ENCODE measurements around the gene HNRNPA1.
"Not testable (repeated sequence)": the region's sequence is repeated elsewhere in the genome, so short reads cannot be mapped to it uniquely, and the experiment has no call there.

HNRNPA1 gene

DNA sequence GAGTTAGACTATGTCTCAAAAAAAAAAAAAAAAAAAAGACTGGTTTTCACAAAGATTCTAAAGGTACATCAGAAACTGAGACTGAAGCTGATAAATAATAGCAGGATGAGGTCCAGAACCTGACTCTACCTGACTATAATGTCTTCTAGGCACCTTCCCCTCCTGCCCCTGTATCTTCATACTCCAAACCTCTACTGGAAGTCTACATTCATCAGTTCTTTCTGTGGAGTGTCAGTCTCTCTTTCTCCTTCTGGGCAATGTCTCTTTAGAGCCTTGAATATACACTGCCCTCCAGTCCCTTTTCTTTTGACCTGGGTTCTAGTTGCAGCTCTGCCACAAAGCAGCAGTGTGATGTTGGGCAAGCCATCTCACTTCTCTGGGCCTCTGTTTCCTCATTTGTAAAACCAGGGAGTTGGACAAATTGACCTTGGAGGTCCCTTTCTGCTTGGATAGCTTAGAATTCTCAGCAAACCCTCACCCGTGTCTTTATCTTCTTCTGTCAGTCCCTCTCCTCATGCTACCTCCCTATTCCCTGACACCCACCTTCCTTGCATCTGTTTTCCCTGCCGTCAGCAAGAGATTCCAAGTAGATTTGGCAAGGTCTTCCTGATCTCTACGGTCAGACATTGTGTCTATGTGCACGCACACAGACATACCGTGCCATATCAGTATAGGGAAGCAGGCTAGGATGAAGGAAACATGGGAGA, 16.0 kb downstream of the HNRNPA1 start:
- DNase-seq (ENCODE audit: extremely low read depth in 1 of 2, low read depth in 1 of 2): no peak

GRCh38 chr12:54298904-54299303, 18.4 kb downstream of the HNRNPA1 start:
- no peak for DNase-seq (ENCODE audit: extremely low read depth in 1 of 2, low read depth in 1 of 2)

GRCh38 chr12:54299515-54300224, 19.1 kb downstream of the HNRNPA1 start:
- DNase-seq (ENCODE audit: extremely low read depth in 1 of 2, low read depth in 1 of 2): no peak

- no peak for DNase-seq (ENCODE audit: extremely low read depth in 1 of 2, low read depth in 1 of 2)
These were observed 19.8 kb downstream of the HNRNPA1 start for GRCh38 chr12:54300225-54300731.

DNA sequence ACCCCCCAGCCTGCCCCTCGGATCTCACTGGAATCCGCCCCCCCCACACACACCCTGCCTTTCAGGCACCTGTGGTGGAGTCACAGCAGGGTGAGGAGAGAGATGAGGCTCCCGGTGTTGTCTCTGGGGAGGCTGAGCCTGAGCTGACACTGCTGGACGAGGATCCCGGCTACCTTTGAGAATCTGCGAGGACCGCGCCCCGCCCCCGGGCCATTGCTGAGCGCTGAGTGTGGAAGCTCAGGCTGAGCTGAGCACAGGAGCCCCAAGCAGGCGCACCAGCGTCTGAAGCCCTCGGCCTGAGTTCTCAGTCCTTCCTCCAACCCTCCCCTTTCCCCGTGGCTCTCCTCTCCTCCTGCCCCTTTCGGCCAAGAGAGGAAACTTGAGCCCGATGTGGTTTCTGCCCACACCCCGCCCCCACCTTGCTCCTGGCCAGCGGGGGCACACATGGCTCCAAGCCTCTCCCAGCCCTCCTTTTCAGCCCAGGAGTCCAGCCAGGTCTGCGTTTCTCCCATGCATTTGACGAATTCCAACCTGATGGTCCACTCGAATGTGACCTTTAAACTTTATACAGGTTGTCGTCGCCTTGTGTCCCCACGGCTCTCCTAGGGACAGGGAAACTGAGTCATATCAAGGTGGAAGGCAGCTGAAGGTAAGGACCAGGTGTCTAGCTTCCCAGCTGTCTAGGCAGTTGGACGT, 20.4 kb downstream of the HNRNPA1 start, which contains the start of gene NFE2:
Gene NFE2 (minus strand): TSS at position 284 of the 696 bp plus-strand sequence. CDS start 5,767 bp downstream, outside the sequence.
- DNase-seq (ENCODE audit: extremely low read depth in 1 of 2, low read depth in 1 of 2): no peak

- no peak for DNase-seq (ENCODE audit: extremely low read depth in 1 of 2, low read depth in 1 of 2)
These were observed 21.0 kb downstream of the HNRNPA1 start for GRCh38 chr12:54301428-54302048.

- no peak for DNase-seq (ENCODE audit: extremely low read depth in 1 of 2, low read depth in 1 of 2)
These were observed 23.1 kb downstream of the HNRNPA1 start for GRCh38 chr12:54303640-54304039.

GRCh38 chr12:54304187-54304810, 23.8 kb downstream of the HNRNPA1 start:
- DNase-seq (ENCODE audit: extremely low read depth in 1 of 2, low read depth in 1 of 2): no peak

DNA sequence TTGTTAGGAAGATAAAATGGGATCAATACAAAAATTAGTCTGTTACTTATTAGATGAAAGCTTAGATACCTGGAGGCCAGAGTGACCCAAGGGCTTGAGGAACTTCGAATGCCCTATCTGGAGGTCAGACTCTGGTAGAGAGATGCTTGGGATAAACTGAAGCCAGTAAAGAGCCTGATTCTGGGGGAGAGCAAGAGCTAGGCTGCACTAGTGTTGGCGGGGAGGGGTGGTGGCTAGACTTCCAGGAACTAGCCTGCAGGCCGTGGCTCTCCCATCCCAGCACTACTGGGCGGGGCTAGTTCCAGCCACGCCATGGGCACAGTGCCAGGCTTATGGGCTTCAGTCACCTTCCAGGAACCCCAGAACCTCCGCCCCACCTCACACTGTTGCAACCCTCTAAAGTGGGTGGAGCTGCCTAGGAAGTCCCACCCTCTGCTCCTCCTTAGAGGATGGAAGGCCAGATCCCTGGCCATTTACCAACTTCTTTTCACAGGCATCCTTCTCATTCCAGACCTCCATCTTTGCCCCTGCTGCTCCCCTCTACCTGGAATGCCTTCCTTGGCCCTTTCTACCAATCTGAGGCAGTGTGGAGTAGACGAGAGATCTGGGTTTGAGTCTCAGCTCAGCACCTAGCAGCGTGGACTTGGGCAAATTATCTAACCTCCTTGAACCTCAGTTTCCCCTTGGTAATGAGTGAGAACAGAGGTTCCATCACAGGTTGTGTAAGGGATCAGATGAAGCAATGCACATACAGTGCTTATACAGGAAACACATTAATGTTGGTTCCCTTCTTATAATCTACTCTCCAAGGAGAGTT, 26.6 kb downstream of the HNRNPA1 start:
- DNase-seq (ENCODE audit: extremely low read depth in 1 of 2, low read depth in 1 of 2): no peak

- DNase-seq (ENCODE audit: extremely low read depth in 1 of 2, low read depth in 1 of 2): no peak
These were observed 30.5 kb downstream of the HNRNPA1 start for GRCh38 chr12:54311051-54311450.

GRCh38 chr12:54312309-54312708, 31.8 kb downstream of the HNRNPA1 start:
- not testable (repeated sequence) for DNase-seq (ENCODE audit: extremely low read depth in 1 of 2, low read depth in 1 of 2)

DNA sequence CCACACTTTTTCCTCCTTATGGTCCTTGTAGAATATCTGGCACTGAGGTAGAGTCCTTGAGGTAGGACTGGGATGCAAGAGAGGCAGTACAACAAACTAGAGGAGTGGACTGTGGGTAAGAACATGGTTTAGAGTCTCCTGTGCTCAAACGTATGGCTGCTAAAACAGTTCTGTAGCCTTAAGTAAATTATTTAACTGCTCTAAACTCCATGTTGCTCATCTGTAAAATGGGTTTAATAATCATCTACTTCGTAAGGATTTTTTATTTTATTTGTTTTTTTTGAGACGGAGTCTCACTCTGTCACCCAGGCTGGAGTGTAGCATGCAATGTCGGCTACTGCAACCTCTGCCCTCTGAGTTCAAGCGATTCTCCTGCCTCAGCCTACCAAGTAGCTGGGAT, 40.8 kb downstream of the HNRNPA1 start:
- no peak for DNase-seq (ENCODE audit: extremely low read depth in 1 of 2, low read depth in 1 of 2)

GRCh38 chr12:54324617-54325441, 44.3 kb downstream of the HNRNPA1 start, which contains the start of gene COPZ1:
Gene COPZ1, plus strand, starts transcription at chr12:54325131. Its CDS starts 33 bp downstream, at chr12:54325164.
- peak; percentile 83 to 89 for DNase-seq (ENCODE audit: extremely low read depth in 1 of 2, low read depth in 1 of 2)

DNA sequence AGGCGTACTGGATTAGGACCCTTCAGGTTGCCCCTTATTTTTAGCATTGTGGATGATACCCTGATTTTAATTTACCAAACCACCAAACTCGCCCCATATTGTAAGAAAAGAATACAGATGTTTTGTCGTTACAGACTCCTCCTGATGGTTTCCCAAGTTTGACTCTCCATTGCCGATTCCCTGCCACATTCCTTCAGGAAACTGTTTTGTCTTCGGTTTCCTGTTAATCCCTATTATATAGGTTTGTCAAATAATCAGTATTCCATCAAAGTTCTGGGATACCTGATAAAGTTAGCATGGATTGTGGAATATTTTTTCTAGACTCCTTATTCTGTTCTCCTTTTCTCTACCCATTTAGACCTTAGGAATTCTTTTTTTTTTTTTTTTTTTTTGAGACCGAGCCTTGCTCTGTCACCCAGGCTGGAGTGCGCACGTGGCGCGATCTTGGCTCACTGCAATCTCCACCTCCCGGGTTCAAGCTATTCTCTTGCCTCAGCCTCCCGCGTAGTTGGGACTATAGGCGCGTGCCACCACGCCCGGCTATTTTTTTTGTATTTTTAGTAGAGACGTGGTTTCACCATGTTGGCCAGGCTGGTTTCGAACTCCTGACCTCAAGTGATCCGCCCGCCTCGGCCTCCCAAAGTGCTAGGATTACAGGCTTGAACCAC, 45.0 kb downstream of the HNRNPA1 start:
- DNase-seq (ENCODE audit: extremely low read depth in 1 of 2, low read depth in 1 of 2): not testable (repeated sequence)

DNA sequence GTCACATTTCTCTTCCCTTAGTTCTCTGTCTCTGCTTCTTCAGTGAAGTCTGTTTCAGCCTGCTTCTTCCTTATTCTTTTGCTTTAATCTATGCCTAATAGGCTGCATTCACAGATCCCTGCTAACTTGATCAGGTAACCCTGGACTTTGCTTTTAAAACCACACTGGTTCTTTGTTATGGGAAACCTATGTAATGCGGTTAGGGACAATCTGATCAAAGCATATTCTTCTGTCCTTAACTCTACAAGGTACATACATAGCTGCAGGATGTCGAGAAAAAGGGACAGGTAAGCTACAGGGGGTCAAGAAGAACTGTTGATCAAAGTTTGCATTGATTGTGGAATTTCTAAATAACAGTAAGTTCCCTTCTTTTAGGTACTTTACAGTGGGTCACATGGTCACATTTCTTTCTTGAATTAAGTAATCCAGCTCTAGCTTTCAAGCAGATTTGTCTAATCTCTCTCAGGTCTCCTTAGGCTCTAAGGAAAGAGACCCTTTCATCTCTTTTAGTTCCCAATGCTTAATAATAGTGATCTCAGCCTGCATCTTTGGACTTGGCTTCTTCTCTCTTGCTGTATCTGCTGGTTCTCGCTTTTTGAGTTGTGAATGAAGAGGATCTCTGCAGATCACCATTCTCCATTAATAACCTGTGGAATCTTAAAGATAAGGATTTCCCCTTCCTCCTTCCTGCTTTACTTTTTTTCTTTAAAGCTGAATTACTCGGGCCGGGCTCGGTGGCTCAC, 48.2 kb downstream of the HNRNPA1 start:
- no peak for DNase-seq (ENCODE audit: extremely low read depth in 1 of 2, low read depth in 1 of 2)

GRCh38 chr12:54329759-54330158, 49.2 kb downstream of the HNRNPA1 start:
- DNase-seq (ENCODE audit: extremely low read depth in 1 of 2, low read depth in 1 of 2): no peak

DNA sequence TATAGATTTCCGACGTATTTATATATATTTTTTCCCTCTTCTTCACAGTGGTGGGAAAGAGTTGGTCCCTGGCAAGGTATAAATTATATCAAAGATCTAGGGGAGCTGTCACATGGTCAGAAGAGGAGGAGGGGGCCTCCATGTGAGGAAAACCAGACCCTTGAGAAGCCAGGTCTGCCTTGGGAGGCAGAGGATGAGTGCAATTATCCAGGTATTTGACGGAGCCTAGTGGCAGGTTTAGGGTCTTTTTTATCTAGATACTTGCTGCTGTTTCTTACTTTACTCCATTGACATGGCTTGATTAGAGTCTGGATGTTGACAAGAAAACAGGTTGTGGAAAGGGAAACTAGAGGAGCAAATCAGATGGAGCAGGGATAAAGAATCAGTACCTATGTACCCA, 49.9 kb downstream of the HNRNPA1 start:
- DNase-seq (ENCODE audit: extremely low read depth in 1 of 2, low read depth in 1 of 2): no peak

GRCh38 chr12:54331461-54331860, 50.9 kb downstream of the HNRNPA1 start:
- DNase-seq (ENCODE audit: extremely low read depth in 1 of 2, low read depth in 1 of 2): no peak

All from activated CD8-positive, alpha-beta memory T cell treated with anti-CD3 and anti-CD28 coated beads for 1 hour (primary cell).